ENCODE results near the gene PCK1.

The PCK1 gene

DNA sequence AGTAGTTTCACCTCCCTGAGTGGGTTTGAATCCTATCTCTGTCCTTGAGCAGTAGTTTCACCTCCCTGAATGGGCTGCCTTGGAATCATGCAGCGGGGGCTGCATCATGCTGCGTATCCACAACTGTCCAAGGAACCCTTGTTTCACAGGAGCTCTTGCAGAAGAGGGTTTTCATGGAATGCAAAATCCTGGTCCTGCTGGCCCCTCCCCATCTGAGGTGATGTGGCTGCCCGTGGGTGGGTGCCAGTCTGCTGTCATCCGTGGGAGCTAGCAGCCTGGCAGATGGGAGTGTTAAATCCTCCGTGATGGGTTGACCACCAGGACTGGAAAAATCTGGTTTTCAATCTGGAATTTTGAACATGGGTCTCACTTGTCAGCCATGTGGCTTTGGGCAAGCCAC lies 37.6 kb downstream of the PCK1 start:
- no peak for TF ChIP-seq EZH2phosphoT487 (IDR thresholded peaks at IDR 0.05; ENCODE audit: borderline replicate concordance, low read length)
- TF ChIP-seq, protein P1, sequence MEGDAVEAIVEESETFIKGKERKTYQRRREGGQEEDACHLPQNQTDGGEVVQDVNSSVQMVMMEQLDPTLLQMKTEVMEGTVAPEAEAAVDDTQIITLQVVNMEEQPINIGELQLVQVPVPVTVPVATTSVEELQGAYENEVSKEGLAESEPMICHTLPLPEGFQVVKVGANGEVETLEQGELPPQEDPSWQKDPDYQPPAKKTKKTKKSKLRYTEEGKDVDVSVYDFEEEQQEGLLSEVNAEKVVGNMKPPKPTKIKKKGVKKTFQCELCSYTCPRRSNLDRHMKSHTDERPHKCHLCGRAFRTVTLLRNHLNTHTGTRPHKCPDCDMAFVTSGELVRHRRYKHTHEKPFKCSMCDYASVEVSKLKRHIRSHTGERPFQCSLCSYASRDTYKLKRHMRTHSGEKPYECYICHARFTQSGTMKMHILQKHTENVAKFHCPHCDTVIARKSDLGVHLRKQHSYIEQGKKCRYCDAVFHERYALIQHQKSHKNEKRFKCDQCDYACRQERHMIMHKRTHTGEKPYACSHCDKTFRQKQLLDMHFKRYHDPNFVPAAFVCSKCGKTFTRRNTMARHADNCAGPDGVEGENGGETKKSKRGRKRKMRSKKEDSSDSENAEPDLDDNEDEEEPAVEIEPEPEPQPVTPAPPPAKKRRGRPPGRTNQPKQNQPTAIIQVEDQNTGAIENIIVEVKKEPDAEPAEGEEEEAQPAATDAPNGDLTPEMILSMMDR (IDR thresholded peaks at IDR 0.05; ENCODE audit: low read depth, low read length, poor library complexity, severe bottlenecking), result no peak
- no peaks in the 10 kb centered on the region; the same call in 1 of the 2 replicates for H4K20me1 ChIP-seq (ENCODE audit: control insufficient read depth, insufficient read depth, low read depth, low read length)
- H3K27me3 ChIP-seq (ENCODE audit: control insufficient read depth, low read length), result peaks cover 59% of the 10 kb centered on the region
- no peaks in the 10 kb centered on the region for H3K79me2 ChIP-seq (ENCODE audit: control insufficient read depth, low read length)
- H3K4me2 ChIP-seq (ENCODE audit: low read length), result no peak overlapping the region
- H3K9me3 ChIP-seq (ENCODE audit: control insufficient read depth, insufficient read depth, low read length), result no peaks in the 10 kb centered on the region
- H3K9me2 ChIP-seq (replicated peaks; ENCODE audit: control insufficient read depth, low read length), result no peaks in the 10 kb centered on the region
- H3K27ac ChIP-seq (ENCODE audit: low read depth, low read length), result no peak overlapping the region
- H3K4me1 ChIP-seq (ENCODE audit: control insufficient read depth, low read length), result peaks cover 2% of the 10 kb centered on the region
- no peaks in the 10 kb centered on the region for H3K36me3 ChIP-seq (ENCODE audit: control insufficient read depth, low read length)
- no peak overlapping the region for H3K4me3 ChIP-seq (ENCODE audit: low read length)
- no peaks in the 10 kb centered on the region for H3F3A ChIP-seq (ENCODE audit: control insufficient read depth, insufficient read depth)

DNA sequence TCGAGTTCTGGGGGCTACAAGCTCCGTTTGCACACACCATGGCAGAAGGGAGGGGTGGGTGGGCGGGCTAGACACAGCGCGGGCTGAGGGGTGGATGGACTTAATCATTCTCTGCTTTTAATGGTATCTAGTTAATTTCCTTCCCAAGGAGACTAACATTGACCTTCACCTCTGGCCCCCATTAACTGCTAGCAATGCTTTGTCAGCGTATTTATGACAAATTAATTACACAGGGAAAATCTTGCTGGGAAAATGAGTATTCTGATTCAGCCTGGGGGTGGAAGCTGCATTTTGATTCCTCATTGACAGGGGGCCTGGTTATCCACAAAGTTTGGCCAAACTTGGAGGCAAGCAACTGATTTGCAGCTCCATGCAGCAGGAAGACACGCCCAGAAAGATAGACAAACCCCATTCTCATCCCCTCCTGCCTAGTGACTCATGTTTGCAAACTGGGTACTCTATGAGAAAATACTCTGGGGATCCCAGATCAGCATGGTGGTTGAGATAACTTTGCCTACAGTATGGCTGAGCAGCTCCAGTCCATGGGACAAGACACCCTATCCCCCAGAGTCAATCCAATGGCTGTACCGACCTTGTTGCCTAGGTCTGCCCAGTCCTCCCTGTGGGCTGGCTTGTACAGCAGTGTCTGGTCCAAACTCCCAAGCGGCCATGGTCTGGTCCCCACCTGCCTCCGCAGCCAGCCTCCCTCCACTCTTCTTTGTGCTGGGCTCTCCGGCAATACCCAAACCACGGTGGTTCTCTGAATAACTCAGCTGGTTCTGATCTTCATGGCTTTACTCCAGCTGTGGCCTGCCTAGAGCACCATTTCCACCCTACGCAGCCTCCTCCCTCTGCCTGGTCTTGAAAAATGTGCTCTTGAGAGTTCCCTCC lies 39.7 kb downstream of the PCK1 start:
- Histone ChIP-seq H3K9me2 (replicated peaks; ENCODE audit: control insufficient read depth, low read length) (no peaks in the 10 kb centered on the region), H3K4me2 (ENCODE audit: low read length) (no peak overlapping the region), H4K20me1 (ENCODE audit: control insufficient read depth, insufficient read depth, low read depth, low read length) (no peaks in the 10 kb centered on the region; the same call in 1 of the 2 replicates), H3K9me3 (ENCODE audit: control insufficient read depth, insufficient read depth, low read length) (no peaks in the 10 kb centered on the region), H3K27ac (ENCODE audit: low read depth, low read length) (no peak overlapping the region), H3K36me3 (ENCODE audit: control insufficient read depth, low read length) (no peaks in the 10 kb centered on the region), H3K4me3 (ENCODE audit: low read length) (no peak overlapping the region), H3K4me1 (ENCODE audit: control insufficient read depth, low read length) (no peaks in the 10 kb centered on the region), H3K27me3 (ENCODE audit: control insufficient read depth, low read length) (peaks cover 64% of the 10 kb centered on the region), H3F3A (ENCODE audit: control insufficient read depth, insufficient read depth) (no peaks in the 10 kb centered on the region), H3K79me2 (ENCODE audit: control insufficient read depth, low read length) (no peaks in the 10 kb centered on the region)
- no peak for TF ChIP-seq EZH2phosphoT487 (IDR thresholded peaks at IDR 0.05; ENCODE audit: borderline replicate concordance, low read length)
- TF ChIP-seq, protein P1 (IDR thresholded peaks at IDR 0.05; ENCODE audit: low read depth, low read length, poor library complexity, severe bottlenecking), result no peak

DNA sequence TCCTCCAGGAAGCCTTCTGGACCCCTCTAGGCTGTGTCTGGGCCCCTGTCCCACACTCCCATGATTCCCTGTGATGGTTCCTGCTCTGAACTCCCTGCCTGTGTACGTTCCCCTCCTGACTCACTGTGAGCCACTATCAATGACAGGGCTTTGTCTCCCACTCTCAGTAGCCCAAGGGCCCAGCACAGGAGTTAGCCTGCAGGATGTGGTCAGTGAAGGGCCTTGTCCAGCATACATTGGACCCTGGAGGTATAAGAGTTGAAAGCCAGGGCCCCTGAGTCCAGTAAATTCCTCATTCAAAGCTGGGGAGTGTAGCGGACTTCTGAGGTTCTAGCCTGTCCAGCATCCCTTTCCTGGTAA lies 40.3 kb downstream of the PCK1 start:
- Histone ChIP-seq H3K36me3 (ENCODE audit: control insufficient read depth, low read length) (no peaks in the 10 kb centered on the region), H3K4me3 (ENCODE audit: low read length) (no peak overlapping the region), H3F3A (ENCODE audit: control insufficient read depth, insufficient read depth) (no peaks in the 10 kb centered on the region), H3K79me2 (ENCODE audit: control insufficient read depth, low read length) (no peaks in the 10 kb centered on the region), H4K20me1 (ENCODE audit: control insufficient read depth, insufficient read depth, low read depth, low read length) (no peaks in the 10 kb centered on the region; the same call in 1 of the 2 replicates), H3K4me2 (ENCODE audit: low read length) (no peak overlapping the region), H3K27ac (ENCODE audit: low read depth, low read length) (no peak overlapping the region), H3K27me3 (ENCODE audit: control insufficient read depth, low read length) (peaks cover 68% of the 10 kb centered on the region), H3K9me3 (ENCODE audit: control insufficient read depth, insufficient read depth, low read length) (no peaks in the 10 kb centered on the region), H3K9me2 (replicated peaks; ENCODE audit: control insufficient read depth, low read length) (no peaks in the 10 kb centered on the region), H3K4me1 (ENCODE audit: control insufficient read depth, low read length) (no peaks in the 10 kb centered on the region)
- TF ChIP-seq, protein P1 (IDR thresholded peaks at IDR 0.05; ENCODE audit: low read depth, low read length, poor library complexity, severe bottlenecking), result no peak
- no peak for TF ChIP-seq EZH2phosphoT487 (IDR thresholded peaks at IDR 0.05; ENCODE audit: borderline replicate concordance, low read length)

Measured in DOHH2 (cell line).